Right cardiac atrium (tissue), 5 donors: ENCODE data around the gene HORMAD2. TPM values are rescaled to one million over a fixed set of nuclear protein-coding genes. Genes with fewer than 3 reads are reported as not detected.
A peak's percentile ranks its signal among the peaks of the same experiment; 100 is the strongest.
"Not testable (repeated sequence)": the region's sequence is repeated elsewhere in the genome, so short reads cannot be mapped to it uniquely, and the experiment has no call there.

Experiments
- ATAC-seq, 2 donors: fragments of 200-7000 bp; cut with Tn5 transposase; one replicate each; pipeline versions ENCODE4 v1.8.0 to v1.9.1; 2020; ENCODE audit warnings: moderate library complexity in 2 of 2, mild to moderate bottlenecking in 1 of 2
- DNase-seq, 3 donors: peaks; one replicate each; pipeline ENCODE4 v3.0.0-alpha.2; 2020
- H3K27ac ChIP-seq: one replicate; pipeline ENCODE4 v1.5.1; 2013; ENCODE audit warnings: mild to moderate bottlenecking, low read length, control low read depth, moderate library complexity
- H3K27me3 ChIP-seq: one replicate; pipeline ENCODE4 v1.6.1; 2013; ENCODE audit not compliant: control insufficient read depth, insufficient read depth
- H3K4me1 ChIP-seq: one replicate; pipeline ENCODE4 v1.6.1; 2013; ENCODE audit warnings: low read length; ENCODE audit not compliant: control insufficient read depth, insufficient read depth
- H3K4me3 ChIP-seq: one replicate; pipeline ENCODE4 v1.5.1; 2013; ENCODE audit warnings: low read length, control low read depth
- H3K9me3 ChIP-seq: one replicate; pipeline ENCODE4 v1.6.1; 2013; ENCODE audit warnings: low read length; ENCODE audit not compliant: control insufficient read depth
- WGBS: extraction: QIAGEN DNeasy Blood & Tissue Kit; methylation state at CpG from one replicate; pipeline ENCODE4 v1.1.7; 2013; 5-methylcytosine and 5-hydroxymethylcytosine counted together
- intact Hi-C, 4 donors: fragments of 100-400 bp; cut with DNase I; formaldehyde crosslinking; loops; one replicate each; pipeline versions ENCODE4 v1.11.0 to v1.14.0; 2022 to 2023
- polyA plus RNA-seq: library from polyadenylated mRNA; stranded (reverse); fragments of 200-250 nt; gene quantifications from one replicate; pipeline ENCODE4 v1.2.3, GENCODE V29; 2013
- total RNA-seq, 4 donors: library from RNA; stranded (reverse); fragmentation: NEBNext Ultra II Directional; extraction: Animal tissue kit (Norgen Biotek cat#: 25700); gene quantifications; one replicate each; pipeline ENCODE4 v1.2.1, GENCODE V29; 2021
- donor health status: healthy with polysubstance abuse.
- donor health status: DM: no; HTN: yes; CAD: no.
- donor health status: DM: no; HTN: no; CAD: no.
- donor health status: DM: no; HTN: yes; CAD: no; lungs with severe emphysema.
- donor health status: DM: yes; HTN: yes; CAD: no.

The HORMAD2 gene
- total and polyA plus RNA-seq, 5 donors, result not detected

DNA sequence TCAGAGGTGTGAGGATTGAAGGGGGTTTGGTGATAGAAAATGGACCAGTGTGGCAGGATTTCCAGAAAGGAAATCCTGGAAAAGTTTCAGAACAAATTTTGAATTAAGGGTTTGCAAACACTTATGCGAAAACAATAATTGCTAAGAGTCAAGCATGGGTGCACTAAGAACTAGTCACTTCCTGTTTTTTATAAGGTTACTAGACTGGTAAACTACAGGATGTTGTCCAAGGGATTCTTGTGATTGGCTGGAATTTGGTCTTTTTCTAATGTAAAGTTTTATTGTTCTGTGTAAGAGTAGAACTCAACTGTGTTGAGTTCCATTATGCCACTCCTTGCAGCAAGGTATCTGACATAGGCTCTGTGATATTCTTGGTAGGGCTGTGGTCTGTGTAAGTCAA lies 112.2 kb downstream of the HORMAD2 start:
- Histone ChIP-seq H3K4me1 (peaks cover 8% of the 10 kb centered on the region), H3K9me3 (no peaks in the 10 kb centered on the region), H3K27me3 (no peaks in the 10 kb centered on the region), H3K27ac (no peak overlapping the region), H3K4me3 (no peak overlapping the region)
- 79% methylated on average over 1 of the region's 1 CpG for WGBS
- DNase-seq (no peak), ATAC-seq (no peak)
- intact Hi-C loops, result no loop called here

DNA sequence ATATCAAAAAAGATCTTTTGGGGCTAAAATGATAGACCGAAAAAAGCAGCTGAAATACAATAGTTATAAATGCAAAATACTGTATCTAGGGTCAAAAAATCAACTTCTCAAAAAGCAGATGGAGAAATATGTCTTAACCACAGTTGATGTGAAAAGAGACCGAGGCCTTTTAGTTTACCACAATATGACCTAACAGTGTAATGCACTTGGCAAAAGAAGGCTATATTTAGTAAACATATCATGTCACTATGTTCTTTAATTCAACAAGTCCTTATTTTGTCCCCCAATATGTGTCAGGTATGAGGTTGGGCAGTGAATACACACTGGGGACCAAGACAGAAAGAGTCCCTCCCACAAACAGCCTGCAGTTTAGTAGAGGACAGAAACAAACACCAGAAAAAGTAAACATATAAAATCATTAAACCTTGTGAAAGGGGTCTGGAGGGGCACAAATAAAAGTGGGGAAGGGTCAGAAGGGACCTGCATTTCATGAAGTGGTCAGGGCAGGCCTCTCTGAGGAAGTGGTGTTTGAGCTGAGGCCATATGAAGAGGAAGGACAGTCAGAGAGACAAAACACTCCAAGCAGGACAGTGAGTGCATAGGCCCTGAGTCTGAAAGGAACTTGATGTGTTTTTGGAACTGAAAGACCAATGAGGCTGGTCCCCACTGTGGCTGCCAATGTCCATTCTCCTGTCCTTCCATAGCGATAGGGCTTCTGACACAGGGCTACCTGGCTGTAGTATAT lies 112.9 kb downstream of the HORMAD2 start:
- no peak overlapping the region for H3K27ac ChIP-seq
- no peak for ATAC-seq
- no peaks in the 10 kb centered on the region for H3K9me3 ChIP-seq
- no peaks in the 10 kb centered on the region for H3K27me3 ChIP-seq
- H3K4me1 ChIP-seq, result peaks cover 8% of the 10 kb centered on the region
- H3K4me3 ChIP-seq, result no peak overlapping the region
- DNase-seq, result no peak
- intact Hi-C loops, result no loop called here
- 98% methylated on average over 3 of the region's 3 CpGs for WGBS

- intact Hi-C loops, result no loop called here
- H3K4me3 ChIP-seq, result no peak overlapping the region
These were observed 115.2 kb downstream of the HORMAD2 start for GRCh38 chr22:30195245-30196140.

GRCh38 chr22:30196141-30196879 lies 116.0 kb downstream of the HORMAD2 start:
- WGBS, result 7% methylated on average over 11 of the region's 11 CpGs
- intact Hi-C loops, result no loop called here
- ATAC-seq (peak; percentile 88 to 94), DNase-seq (peak; percentile 88 to 89 (median 89))
- H3K27ac ChIP-seq, result peak overlapping the region; percentile 66
- H3K4me1 ChIP-seq, result peaks cover 8% of the 10 kb centered on the region
- H3K9me3 ChIP-seq, result no peaks in the 10 kb centered on the region
- H3K27me3 ChIP-seq, result no peaks in the 10 kb centered on the region
- H3K4me3 ChIP-seq, result no peak overlapping the region

More at GRCh38 chr22:30195245-30196140, 115.2 kb downstream of the HORMAD2 start:
- WGBS, result 48% methylated on average over 5 of the region's 5 CpGs
- Histone ChIP-seq H3K9me3 (no peaks in the 10 kb centered on the region), H3K27me3 (no peaks in the 10 kb centered on the region), H3K4me1 (peaks cover 8% of the 10 kb centered on the region), H3K27ac (peak overlapping the region; percentile 66)
- ATAC-seq (peak; percentile 11 to 14), DNase-seq (no peak)

DNA sequence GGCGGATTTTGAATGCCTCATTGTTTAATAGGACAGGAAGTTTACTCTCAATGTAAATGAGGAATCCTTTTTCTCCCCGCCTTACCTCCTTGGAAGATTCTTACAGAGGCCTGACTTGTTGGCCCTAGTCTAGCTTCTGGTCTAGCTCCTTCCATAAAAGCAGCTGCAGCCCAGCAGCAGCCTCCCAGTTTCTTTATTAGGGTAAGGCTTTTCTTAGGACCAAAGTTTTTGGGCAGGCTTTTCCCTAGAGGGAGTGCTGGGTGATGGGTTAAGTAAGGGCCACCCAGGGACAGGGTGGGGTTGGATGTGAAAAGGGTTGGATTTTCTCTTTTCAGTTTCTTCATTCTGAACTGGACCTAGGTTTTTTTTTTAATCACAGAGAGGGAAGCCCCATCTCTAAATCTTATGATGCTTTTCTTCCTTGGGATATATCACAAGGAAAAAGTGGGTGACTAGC lies 116.6 kb downstream of the HORMAD2 start:
- DNase-seq (peak in 1 of 3 donors; percentile 35), ATAC-seq (peak in 1 of 2 donors; percentile 34)
- no peak overlapping the region for H3K4me3 ChIP-seq
- peak overlapping the region; percentile 34 for H3K27ac ChIP-seq
- intact Hi-C loops, result no loop called here
- H3K9me3 ChIP-seq, result no peaks in the 10 kb centered on the region
- WGBS, result 27% methylated on average over 2 of the region's 2 CpGs
- H3K4me1 ChIP-seq, result peaks cover 8% of the 10 kb centered on the region
- H3K27me3 ChIP-seq, result no peaks in the 10 kb centered on the region

DNA sequence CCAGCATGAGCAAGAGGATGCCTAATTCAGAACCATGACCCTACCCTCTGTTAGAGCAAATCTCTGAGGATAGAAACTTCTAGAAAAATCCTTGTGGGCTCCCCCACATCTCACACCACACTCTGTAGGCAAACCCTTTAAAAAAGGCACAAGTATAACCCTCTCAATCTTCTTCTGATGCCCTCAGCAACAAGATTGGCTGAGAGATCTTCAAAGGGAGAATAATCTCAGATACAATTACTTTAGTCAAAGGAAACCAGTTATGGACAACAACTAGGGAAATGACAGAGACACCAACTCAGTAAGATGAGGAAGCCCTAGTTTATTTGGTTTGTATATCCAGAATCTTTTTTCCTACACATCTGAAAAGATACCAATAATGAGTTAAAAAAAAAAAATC lies 117.1 kb downstream of the HORMAD2 start:
- ATAC-seq, result no peak
- Histone ChIP-seq H3K27ac (no peak overlapping the region), H3K4me1 (peaks cover 8% of the 10 kb centered on the region), H3K27me3 (no peaks in the 10 kb centered on the region), H3K9me3 (no peaks in the 10 kb centered on the region), H3K4me3 (no peak overlapping the region)
- no peak for DNase-seq
- intact Hi-C loops, result no loop called here

DNA sequence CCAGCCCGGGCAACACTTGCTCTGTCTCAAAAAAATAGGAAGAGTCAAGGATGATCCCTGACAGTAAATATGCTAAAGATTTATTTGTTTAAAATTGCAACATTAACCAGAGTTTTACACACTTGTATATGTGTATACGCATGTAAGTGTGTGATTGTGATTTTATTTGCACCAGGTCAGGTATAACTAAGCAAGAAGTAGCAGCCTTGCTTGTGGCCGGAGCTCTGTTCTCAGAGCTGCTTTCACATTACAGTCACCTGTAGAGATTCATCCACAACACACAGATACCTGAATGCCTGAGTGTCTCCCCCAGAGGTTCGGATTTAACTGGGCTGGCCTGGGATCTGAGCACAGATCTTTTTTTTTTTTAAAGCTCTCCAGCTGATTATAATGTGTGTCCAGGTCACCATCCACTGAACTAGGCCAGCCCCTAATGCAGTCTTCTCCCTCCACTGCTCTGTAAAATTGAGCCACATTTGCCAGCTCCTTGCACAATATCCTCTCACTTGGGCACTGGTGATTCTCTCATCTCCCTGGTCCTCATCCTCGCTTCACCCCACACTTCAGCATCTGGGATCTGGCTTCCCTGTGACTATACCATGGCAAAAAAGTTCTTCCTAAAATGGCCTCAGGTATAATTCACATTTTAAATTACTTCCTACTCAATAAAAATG lies 118.0 kb downstream of the HORMAD2 start:
- 94% methylated on average over 5 of the region's 5 CpGs for WGBS
- H3K4me1 ChIP-seq, result peaks cover 8% of the 10 kb centered on the region
- intact Hi-C loops, result no loop called here
- no peaks in the 10 kb centered on the region for H3K27me3 ChIP-seq
- DNase-seq (no peak), ATAC-seq (no peak)
- H3K9me3 ChIP-seq, result no peaks in the 10 kb centered on the region
- H3K27ac ChIP-seq, result no peak overlapping the region
- no peak overlapping the region for H3K4me3 ChIP-seq

DNA sequence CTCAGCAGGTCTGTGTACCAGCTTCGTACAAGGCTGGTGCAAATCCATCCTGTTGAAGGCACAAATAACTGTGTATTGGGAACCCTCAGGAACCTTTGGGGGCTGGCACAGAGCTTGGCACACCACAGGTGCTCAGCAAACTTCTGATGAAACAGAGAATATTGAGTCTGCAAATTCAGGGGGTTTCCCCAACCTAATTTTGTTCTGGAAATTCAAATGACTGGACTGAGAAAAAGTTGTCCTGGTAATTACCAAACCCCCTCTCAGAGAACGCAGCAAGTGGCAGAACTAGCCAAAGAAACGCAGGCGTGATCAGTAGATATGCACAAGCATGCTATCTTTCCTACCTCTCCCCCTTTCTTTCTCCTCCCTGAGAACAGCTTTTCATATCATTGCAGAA lies 118.7 kb downstream of the HORMAD2 start:
- DNase-seq (no peak), ATAC-seq (no peak)
- H3K27ac ChIP-seq, result no peak overlapping the region
- peaks cover 8% of the 10 kb centered on the region for H3K4me1 ChIP-seq
- intact Hi-C loops, result no loop called here
- 87% methylated on average over 4 of the region's 4 CpGs for whole genome bisulfite sequencing
- H3K9me3 ChIP-seq, result no peaks in the 10 kb centered on the region
- no peaks in the 10 kb centered on the region for H3K27me3 ChIP-seq
- no peak overlapping the region for H3K4me3 ChIP-seq

- H3K27ac ChIP-seq, H3K9me3 ChIP-seq, H3K27me3 ChIP-seq, H3K4me3 ChIP-seq, ATAC-seq, DNase-seq, H3K4me1 ChIP-seq, intact Hi-C loops: not testable (repeated sequence)
- 94% methylated on average over 10 of the region's 10 CpGs for WGBS
These were observed 120.6 kb downstream of the HORMAD2 start for GRCh38 chr22:30200905-30201304.

GRCh38 chr22:30201945-30202344 lies 121.7 kb downstream of the HORMAD2 start:
- H3K27ac ChIP-seq, result peak overlapping the region; percentile 40
- no peak for ATAC-seq
- H3K4me3 ChIP-seq, result no peak overlapping the region
- H3K9me3 ChIP-seq, result no peaks in the 10 kb centered on the region
- peak in 1 of 3 donors; percentile 69 for DNase-seq
- 84% methylated on average over 3 of the region's 3 CpGs for WGBS
- no peaks in the 10 kb centered on the region for H3K4me1 ChIP-seq
- intact Hi-C loops, result no loop called here
- no peaks in the 10 kb centered on the region for H3K27me3 ChIP-seq
